MCF 10A (cell line): ENCODE data around the gene ZNF674. TPM values are rescaled to one million over a fixed set of nuclear protein-coding genes. Genes with fewer than 3 reads are reported as not detected.

Source experiments
- BruUV-seq: library from RNA; stranded (reverse); fragments of 400-500 nt; replicated peaks from 2 replicates; lab custom pipeline; 2021; lab: Mats Ljungman, UMichigan
- CTCF ChIA-PET: fragments of 300-600 bp; sonication (Branson Sonifier 250); formaldehyde crosslinking; extraction: SDS; loops from one replicate; lab custom pipeline; 2021; ENCODE audit warnings: antibody characterized with exemption, inconsistent platforms; lab: Yijun Ruan, JAX
- POLR2A ChIA-PET: fragments of 300-600, 350-650 bp; sonication (Branson Sonifier 250); formaldehyde crosslinking; extraction: SDS; loops from one replicate; lab custom pipeline; 2020; ENCODE audit warnings: antibody characterized with exemption, inconsistent platforms; lab: Yijun Ruan, JAX
- DNase-seq: peaks from one replicate; pipeline ENCODE4 v3.0.0-alpha.2; 2018; ENCODE audit not compliant: unreplicated experiment
- H3K27ac Mint-ChIP-seq: one replicate; pipeline ENCODE4 v1.8.0; 2022; ENCODE audit warnings: mild to moderate bottlenecking, low read depth, mixed read lengths; ENCODE audit not compliant: unreplicated experiment
- H3K27me3 Mint-ChIP-seq: one replicate; pipeline ENCODE4 v1.8.0; 2022; ENCODE audit warnings: mixed read lengths; ENCODE audit not compliant: insufficient read depth, unreplicated experiment
- H3K36me3 Mint-ChIP-seq: one replicate; pipeline ENCODE4 v1.8.0; 2022; ENCODE audit warnings: mild to moderate bottlenecking, moderate library complexity, mixed read lengths; ENCODE audit not compliant: insufficient read depth, unreplicated experiment
- H3K4me1 Mint-ChIP-seq: one replicate; pipeline ENCODE4 v1.8.0; 2022; ENCODE audit warnings: mixed read lengths; ENCODE audit not compliant: insufficient read depth, unreplicated experiment
- H3K4me3 Mint-ChIP-seq: one replicate; pipeline ENCODE4 v1.8.0; 2022; ENCODE audit warnings: mild to moderate bottlenecking, moderate library complexity, mixed read lengths; ENCODE audit not compliant: unreplicated experiment
- H3K9me3 Mint-ChIP-seq: one replicate; pipeline ENCODE4 v1.8.0; 2022; ENCODE audit warnings: mixed read lengths; ENCODE audit not compliant: unreplicated experiment
- intact Hi-C: fragments of 100-400 bp; cut with micrococcal nuclease; formaldehyde crosslinking; loops from 2 replicates; pipeline ENCODE4 v1.14.1; 2022
- total RNA-seq: library from RNA; stranded (reverse); gene quantifications from 2 replicates; pipeline ENCODE4 v1.2.3, GENCODE V29; 2022
- TF ChIP-seq, protein P1 (sequence below): fragments of 200-600 bp; IDR thresholded peaks from one replicate; pipeline ENCODE4 v1.8.0; 2022; ENCODE audit warnings: antibody characterized with exemption, mild to moderate bottlenecking; ENCODE audit not compliant: unreplicated experiment

The ZNF674 gene
- total RNA-seq, 1 experiment from 2014 or later = 9.7 TPM

GRCh38 chrX:46576458-46576857, 31.2 kb upstream of the ZNF674 start:
- TF ChIP-seq, protein P1, sequence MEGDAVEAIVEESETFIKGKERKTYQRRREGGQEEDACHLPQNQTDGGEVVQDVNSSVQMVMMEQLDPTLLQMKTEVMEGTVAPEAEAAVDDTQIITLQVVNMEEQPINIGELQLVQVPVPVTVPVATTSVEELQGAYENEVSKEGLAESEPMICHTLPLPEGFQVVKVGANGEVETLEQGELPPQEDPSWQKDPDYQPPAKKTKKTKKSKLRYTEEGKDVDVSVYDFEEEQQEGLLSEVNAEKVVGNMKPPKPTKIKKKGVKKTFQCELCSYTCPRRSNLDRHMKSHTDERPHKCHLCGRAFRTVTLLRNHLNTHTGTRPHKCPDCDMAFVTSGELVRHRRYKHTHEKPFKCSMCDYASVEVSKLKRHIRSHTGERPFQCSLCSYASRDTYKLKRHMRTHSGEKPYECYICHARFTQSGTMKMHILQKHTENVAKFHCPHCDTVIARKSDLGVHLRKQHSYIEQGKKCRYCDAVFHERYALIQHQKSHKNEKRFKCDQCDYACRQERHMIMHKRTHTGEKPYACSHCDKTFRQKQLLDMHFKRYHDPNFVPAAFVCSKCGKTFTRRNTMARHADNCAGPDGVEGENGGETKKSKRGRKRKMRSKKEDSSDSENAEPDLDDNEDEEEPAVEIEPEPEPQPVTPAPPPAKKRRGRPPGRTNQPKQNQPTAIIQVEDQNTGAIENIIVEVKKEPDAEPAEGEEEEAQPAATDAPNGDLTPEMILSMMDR = no peak
- intact Hi-C loops = no loop called here
- no TSS peak for BruUV-seq
- ChIA-PET CTCF (interaction anchor here (0.6 kb wide), 1 partner anchor 21 kb away, joined by 4 read pairs; no protein-coding TSS in a partner anchor), POLR2A (interaction anchor here (0.6 to 1.1 kb wide), 3 partner anchors 25 to 299 kb away, joined by 3 to 6 read pairs (median 3); no protein-coding TSS in a partner anchor)
- no peak overlapping the region for H3K27ac Mint-ChIP-seq
- H3K9me3 Mint-ChIP-seq = no peaks in the 10 kb centered on the region
- DNase-seq = no peak
- H3K27me3 Mint-ChIP-seq = peaks cover 37% of the 10 kb centered on the region
- no peaks in the 10 kb centered on the region for H3K36me3 Mint-ChIP-seq
- peaks cover 5% of the 10 kb centered on the region for H3K4me1 Mint-ChIP-seq
- no peak overlapping the region for H3K4me3 Mint-ChIP-seq

DNA sequence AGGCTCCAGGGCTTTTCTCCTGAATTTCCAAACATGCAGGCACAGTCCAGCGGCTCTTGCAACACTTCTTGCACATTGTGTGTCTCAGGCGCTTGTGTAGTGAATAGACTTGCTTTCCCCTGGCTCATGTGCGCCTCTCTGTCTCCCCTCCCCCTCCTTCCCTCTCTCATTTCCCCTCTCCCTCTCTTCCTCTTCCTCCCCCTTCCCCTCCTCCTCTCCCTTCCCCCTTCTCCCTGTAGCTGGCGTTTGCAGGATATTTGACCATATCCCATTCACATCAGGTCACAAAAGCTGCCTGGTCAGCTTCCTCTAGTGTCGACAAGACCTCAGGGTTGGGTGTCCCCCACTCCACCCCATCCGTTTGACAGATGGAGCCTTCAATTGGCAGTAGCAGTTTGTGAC, 30.8 kb upstream of the ZNF674 start:
- CTCF ChIA-PET = interaction anchor here (0.6 kb wide), 1 partner anchor 20 kb away, joined by 4 read pairs; no protein-coding TSS in a partner anchor
- peak; percentile 63 for DNase-seq
- Mint-ChIP-seq H3K9me3 (no peaks in the 10 kb centered on the region), H3K4me1 (peaks cover 5% of the 10 kb centered on the region), H3K27ac (no peak overlapping the region), H3K27me3 (peaks cover 37% of the 10 kb centered on the region), H3K4me3 (peak overlapping the region; percentile 50), H3K36me3 (no peaks in the 10 kb centered on the region)
- TF ChIP-seq, protein P1 = no peak
- intact Hi-C loops = no loop called here
- BruUV-seq = no TSS peak
- POLR2A ChIA-PET = interaction anchor here (0.6 to 1.1 kb wide), 2 partner anchors 25 to 31 kb away, joined by 3 to 6 read pairs; no protein-coding TSS in a partner anchor

GRCh38 chrX:46575586-46575985, 30.4 kb upstream of the ZNF674 start:
- H3K4me1 Mint-ChIP-seq = peaks cover 5% of the 10 kb centered on the region
- no peak for DNase-seq
- TF ChIP-seq, protein P1 = no peak
- peak overlapping the region; percentile 50 for H3K4me3 Mint-ChIP-seq
- intact Hi-C loops = no loop called here
- BruUV-seq = no TSS peak
- H3K27ac Mint-ChIP-seq = no peak overlapping the region
- ChIA-PET CTCF (no interaction called here), POLR2A (interaction anchor here (1.1 kb wide), 1 partner anchor 31 kb away, joined by 3 read pairs; no protein-coding TSS in a partner anchor)
- no peaks in the 10 kb centered on the region for H3K36me3 Mint-ChIP-seq
- H3K9me3 Mint-ChIP-seq = no peaks in the 10 kb centered on the region
- peaks cover 37% of the 10 kb centered on the region for H3K27me3 Mint-ChIP-seq

DNA sequence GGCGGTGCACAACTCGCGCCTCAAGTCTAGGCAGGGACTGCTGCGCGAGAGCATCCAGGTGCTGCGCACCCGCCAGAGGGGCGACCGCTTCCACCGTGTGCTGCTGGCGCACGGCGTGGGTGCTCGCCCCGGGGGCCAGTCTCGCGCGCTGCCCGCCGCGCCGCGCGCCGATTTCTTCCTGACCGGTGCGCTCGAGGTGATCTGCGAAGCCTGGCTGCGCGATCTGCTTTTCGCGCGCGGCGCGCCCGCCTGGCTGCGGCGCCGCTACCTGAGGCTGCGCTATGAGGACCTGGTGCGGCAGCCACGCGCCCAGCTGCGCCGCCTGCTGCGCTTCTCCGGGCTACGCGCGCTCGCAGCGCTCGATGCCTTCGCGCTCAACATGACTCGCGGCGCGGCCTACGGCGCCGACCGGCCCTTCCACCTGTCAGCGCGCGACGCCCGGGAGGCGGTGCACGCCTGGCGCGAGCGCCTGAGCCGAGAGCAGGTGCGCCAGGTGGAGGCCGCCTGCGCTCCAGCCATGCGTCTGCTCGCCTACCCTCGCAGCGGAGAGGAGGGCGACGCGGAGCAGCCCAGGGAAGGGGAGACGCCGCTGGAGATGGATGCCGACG, 29.7 kb upstream of the ZNF674 start:
- intact Hi-C loops = no loop called here
- POLR2A ChIA-PET = no interaction called here
- peaks cover 37% of the 10 kb centered on the region for H3K27me3 Mint-ChIP-seq
- CTCF ChIA-PET = no interaction called here
- no peak for DNase-seq
- H3K4me1 Mint-ChIP-seq = peaks cover 5% of the 10 kb centered on the region
- TF ChIP-seq, protein P1 = no peak
- BruUV-seq = no TSS peak
- H3K9me3 Mint-ChIP-seq = no peaks in the 10 kb centered on the region
- no peaks in the 10 kb centered on the region for H3K36me3 Mint-ChIP-seq
- H3K27ac Mint-ChIP-seq = no peak overlapping the region
- peak overlapping the region; percentile 65 for H3K4me3 Mint-ChIP-seq
